Measurements from ENCODE around the gene GNAS.

GNAS gene

DNA sequence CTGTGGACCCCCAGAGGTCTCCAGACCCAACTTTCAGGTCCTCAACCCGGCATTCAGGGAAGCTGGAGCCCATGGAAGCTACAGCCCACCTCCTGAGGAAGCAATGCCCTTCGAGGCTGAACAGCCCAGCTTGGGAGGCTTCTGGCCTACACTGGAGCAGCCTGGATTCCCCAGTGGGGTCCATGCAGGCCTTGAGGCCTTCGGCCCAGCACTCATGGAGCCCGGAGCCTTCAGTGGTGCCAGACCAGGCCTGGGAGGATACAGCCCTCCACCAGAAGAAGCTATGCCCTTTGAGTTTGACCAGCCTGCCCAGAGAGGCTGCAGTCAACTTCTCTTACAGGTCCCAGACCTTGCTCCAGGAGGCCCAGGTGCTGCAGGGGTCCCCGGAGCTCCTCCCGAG is 950 bp downstream of the GNAS start:
- DNase-seq: no peak

DNA sequence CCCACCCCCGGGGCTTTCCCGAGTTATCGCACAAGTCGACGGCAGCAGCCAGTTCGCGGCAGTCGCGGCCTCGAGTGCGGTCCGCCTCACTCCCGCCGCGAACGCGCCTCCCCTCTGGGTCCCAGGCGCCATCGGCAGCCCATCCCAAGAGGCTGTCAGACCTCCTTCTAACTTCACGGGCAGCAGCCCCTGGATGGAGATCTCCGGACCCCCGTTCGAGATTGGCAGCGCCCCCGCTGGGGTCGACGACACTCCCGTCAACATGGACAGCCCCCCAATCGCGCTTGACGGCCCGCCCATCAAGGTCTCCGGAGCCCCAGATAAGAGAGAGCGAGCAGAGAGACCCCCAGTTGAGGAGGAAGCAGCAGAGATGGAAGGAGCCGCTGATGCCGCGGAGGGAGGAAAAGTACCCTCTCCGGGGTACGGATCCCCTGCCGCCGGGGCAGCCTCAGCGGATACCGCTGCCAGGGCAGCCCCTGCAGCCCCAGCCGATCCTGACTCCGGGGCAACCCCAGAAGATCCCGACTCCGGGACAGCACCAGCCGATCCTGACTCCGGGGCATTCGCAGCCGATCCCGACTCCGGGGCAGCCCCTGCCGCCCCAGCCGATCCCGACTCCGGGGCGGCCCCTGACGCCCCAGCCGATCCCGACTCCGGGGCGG is 1.6 kb downstream of the GNAS start:
- DNase-seq: peak; percentile 43

DNA sequence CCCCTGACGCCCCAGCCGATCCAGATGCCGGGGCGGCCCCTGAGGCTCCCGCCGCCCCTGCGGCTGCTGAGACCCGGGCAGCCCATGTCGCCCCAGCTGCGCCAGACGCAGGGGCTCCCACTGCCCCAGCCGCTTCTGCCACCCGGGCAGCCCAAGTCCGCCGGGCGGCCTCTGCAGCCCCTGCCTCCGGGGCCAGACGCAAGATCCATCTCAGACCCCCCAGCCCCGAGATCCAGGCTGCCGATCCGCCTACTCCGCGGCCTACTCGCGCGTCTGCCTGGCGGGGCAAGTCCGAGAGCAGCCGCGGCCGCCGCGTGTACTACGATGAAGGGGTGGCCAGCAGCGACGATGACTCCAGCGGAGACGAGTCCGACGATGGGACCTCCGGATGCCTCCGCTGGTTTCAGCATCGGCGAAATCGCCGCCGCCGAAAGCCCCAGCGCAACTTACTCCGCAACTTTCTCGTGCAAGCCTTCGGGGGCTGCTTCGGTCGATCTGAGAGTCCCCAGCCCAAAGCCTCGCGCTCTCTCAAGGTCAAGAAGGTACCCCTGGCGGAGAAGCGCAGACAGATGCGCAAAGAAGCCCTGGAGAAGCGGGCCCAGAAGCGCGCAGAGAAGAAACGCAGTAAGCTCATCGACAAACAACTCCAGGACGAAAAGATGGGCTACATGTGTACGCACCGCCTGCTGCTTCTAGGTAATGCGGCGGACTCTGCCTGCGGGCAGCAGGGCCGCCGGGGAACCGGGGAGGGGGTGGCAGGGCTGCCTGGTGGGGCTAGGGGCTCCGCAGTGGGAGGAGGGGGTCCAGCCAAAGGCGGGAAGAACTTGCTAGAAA is 2.3 kb downstream of the GNAS start:
- DNase-seq: peak; percentile 66

- DNase-seq: peak; percentile 30
Observed at GRCh38 chr20:58855506-58856389, 3.2 kb downstream of the GNAS start.

DNA sequence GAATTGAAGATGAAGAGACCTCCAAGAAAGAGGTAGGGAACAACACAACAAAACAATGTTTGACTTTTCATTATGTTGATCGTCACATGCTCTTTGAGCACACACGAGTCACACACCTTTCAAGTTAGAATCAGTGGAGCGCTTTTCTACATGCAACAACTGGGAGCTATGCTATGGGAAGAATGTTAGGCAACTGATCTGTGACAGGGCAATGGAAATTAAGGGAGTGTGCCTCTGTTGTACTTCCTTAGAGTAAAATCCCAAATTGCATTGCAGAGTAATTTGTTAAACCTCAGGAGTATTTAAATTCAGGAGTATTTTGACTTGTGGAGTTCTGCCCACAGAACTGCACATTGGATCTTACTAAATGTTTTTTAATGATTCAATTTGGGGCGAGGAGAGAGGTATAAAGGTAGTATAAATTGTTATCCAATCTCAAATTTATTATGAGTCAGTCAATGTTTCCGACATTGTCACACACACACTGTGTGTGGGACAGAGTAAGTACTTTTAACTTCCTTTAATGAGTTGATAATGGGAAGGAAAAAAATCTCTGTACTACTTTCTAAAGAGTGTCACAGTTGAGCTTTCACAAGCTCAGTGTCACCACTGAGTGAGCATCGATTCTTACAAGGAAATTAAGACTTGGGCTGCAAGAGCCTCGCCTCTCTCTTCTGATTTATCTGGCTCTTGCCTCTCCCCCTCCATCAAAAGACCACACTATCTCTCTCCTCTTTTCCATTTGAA is 10.7 kb downstream of the GNAS start:
- no peak for DNase-seq

DNA sequence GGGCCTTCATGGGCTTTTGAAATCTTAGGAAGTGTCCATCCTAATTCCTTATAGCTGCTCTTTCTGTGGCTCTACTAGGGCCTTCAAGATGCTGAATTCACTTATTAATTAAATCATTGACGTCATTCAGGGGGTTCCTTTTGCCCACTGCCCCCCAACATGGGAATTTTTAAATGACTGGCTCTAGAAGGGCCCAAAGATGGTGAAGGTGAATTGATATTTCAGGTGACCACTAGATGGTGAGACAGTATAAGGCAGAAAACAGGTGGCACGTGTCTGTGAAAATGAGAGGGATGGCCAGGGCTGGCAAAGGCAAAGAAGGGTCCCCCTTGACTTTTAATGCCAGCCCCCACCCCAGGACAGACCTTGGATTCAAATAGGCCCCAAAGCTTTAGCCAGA is 11.8 kb downstream of the GNAS start:
- DNase-seq: no peak

GRCh38 chr20:58865843-58866242 is 13.3 kb downstream of the GNAS start:
- DNase-seq: no peak

DNA sequence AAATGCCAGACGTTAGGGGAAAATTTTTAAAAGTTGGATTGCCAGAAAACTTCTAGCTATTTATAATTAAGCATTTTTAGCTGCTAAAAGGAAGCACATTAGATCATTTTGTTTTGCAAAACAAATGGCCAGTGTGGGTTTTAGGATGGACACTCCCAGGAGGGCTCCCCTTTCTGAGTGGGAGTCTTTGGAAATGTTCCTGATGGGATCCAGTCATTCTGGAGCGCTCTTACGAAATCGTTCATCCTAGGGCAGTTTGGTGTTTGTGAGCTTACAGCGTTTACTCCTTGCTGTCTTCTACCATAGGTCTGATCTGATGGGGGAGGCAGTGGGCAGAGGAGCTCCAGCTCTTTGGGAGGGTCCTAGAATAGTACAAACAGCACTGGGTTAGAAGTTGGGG is 14.7 kb downstream of the GNAS start:
- no peak for DNase-seq

- peak; percentile 56 for DNase-seq
Observed at GRCh38 chr20:58868795-58869194, 16.3 kb downstream of the GNAS start.

DNA sequence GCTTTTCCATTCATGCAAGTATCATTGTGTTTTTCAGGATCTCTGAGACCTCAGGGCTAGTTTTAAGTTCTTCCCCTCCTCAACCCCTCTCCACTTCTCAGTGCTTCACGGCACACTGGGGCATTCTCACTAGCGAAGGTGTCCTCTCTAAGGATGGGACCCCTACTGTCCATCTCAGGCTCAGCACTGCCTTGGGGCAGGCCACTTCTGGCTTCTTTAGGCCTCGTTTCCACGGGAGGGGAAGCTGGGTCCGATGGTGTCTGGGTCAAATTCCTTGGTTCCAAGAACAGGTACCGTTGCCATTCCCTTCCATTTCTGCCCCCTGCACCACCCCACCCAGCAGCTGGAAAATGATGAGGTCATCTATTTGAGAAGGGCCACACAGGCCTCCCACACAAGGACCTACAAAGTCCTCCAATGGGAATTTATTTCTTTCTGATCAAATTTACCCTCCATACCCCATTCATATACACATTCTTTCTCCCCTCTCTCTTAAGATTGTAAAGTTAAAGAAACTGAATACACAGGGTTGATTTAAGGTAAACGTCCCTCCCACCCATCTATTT is 17.2 kb downstream of the GNAS start:
- DNase-seq: no peak

- DNase-seq: no peak
Observed at GRCh38 chr20:58870293-58871014, 17.9 kb downstream of the GNAS start.

GRCh38 chr20:58871533-58872102 is 19.1 kb downstream of the GNAS start:
- no peak for DNase-seq

- no peak for DNase-seq
Observed at GRCh38 chr20:58874469-58874868, 22.0 kb downstream of the GNAS start.

- DNase-seq: no peak
Observed at GRCh38 chr20:58875111-58875510, 22.6 kb downstream of the GNAS start.

- DNase-seq: no peak
Observed at GRCh38 chr20:58875541-58876134, 23.1 kb downstream of the GNAS start.

- no peak for DNase-seq
Observed at GRCh38 chr20:58876437-58876836, 23.9 kb downstream of the GNAS start.

DNA sequence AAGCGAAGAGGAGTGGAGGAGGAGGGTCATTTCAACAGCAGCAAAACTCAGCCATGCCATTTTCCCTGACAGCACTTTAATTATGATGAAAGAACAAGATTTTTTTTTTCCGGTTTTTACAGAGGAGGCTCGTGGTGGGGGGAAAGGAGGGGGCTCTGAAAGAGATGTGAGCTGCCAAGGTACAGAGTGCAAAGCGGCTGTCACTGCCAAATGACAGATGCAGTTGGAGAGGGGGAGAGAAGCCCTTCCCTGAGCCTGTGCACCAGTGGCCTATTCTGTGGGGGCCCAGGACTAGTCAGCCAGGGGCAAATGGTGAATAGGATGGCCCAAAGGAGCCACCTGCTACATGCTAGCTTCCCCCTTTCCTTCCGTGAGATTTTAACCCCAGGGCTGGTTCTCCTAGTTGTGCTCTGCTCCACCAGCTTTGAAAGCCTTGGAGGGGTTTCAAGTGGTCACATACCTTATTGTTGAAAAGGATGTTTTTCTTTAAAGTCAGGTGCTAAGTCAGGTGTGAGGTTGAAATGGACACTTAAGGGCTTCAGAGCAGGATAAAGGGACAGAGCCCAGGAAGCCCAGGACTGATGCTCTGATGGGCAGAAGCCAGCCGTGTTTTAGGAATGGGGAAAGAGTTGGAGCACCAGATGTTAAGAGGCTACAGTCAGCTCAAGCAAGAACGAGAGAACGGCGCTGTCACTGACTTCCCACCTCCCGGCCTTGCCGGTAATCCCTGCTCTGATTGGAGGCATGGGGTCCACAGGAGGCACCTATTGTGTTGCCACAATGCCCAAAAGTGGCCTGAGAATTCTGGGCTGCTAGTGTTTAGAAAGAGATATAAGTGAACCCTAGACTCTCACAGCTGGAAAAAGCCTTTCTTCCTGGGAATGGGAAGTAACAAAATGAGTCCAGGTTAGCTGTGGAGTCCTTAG is 24.8 kb downstream of the GNAS start:
- DNase-seq: no peak

DNA sequence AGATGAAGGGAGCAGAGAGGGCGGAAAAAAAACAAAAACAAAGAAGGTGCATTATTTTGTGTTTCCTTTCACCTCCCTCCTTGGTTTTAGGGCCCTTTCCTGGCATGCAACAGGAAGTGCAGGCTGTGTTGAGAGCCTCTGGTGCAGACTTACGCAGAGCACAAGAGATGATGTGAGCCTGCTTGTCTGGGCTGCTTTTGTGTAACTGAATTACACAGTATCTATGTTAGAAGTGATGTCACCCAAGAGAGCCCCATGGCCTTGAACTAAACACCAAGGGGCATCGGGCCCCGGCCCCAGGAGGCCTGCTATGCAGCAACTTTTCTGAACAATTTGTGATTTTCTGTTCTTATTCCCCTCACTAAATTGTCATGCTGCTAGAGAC is 25.5 kb downstream of the GNAS start:
- DNase-seq: no peak

DNA sequence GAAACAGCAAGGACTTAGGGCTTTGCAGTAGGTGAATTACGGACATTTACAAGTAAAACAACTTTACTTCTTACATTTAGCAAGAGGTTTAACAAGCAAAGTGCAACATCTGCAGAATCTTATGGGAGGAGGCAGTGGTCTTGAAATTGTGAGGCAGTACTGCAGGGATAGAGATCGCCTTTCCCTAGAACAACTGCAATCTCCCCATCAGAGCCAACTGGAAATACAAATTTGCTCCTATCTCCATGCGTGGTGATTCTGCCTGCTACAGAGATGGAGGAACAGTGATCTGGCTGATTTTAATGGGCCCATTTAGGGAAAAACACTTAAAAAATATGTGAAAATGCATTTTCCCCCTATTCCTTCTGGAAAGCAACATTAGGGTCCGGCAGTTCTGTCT is 25.9 kb downstream of the GNAS start:
- no peak for DNase-seq

Measured in right kidney (tissue), 1 donor.